WTC11 (cell line): ENCODE results near the gene GNAS. TPM values are rescaled to one million over a fixed set of nuclear protein-coding genes. Genes with fewer than 3 reads are reported as not detected.

ENCODE experiments used
- ATF1 ChIP-seq: sonication (generic); formaldehyde crosslinking; IDR thresholded peaks from 2 replicates; pipeline ENCODE4 v1.8.1; 2023; ENCODE audit warnings: mild to moderate bottlenecking, moderate library complexity, missing genetic modification reagents
- ATF6 ChIP-seq: sonication (generic); formaldehyde crosslinking; IDR thresholded peaks from 2 replicates; pipeline ENCODE4 v1.8.1; 2023; ENCODE audit warnings: mild to moderate bottlenecking, missing genetic modification reagents
- EMX1 ChIP-seq: fragments of 250-450 bp; sonication (Bioruptor Pico); IDR thresholded peaks from 2 replicates; pipeline ENCODE4 v1.8.0; 2021; ENCODE audit warnings: mild to moderate bottlenecking
- FOXK1 ChIP-seq: sonication (generic); formaldehyde crosslinking; IDR thresholded peaks from 2 replicates; pipeline ENCODE4 v1.8.0; 2022; ENCODE audit warnings: mild to moderate bottlenecking, moderate library complexity, missing genetic modification reagents
- FOXP1 ChIP-seq: sonication (generic); formaldehyde crosslinking; IDR thresholded peaks from 2 replicates; pipeline ENCODE4 v1.8.0; 2022; ENCODE audit warnings: missing genetic modification reagents, mild to moderate bottlenecking, moderate library complexity, borderline replicate concordance
- GRHL2 ChIP-seq: fragments of 250-450 bp; sonication (Bioruptor Pico); IDR thresholded peaks from 2 replicates; pipeline ENCODE4 v1.8.0; 2022; ENCODE audit warnings: mild to moderate bottlenecking, moderate library complexity; ENCODE audit not compliant: insufficient replicate concordance, severe bottlenecking
- GTF2I ChIP-seq: fragments of 250-450 bp; sonication (Bioruptor Pico); conservative IDR thresholded peaks from 2 replicates; pipeline ENCODE4 v1.4.0; 2021; ENCODE audit warnings: mild to moderate bottlenecking
- IRF2 ChIP-seq: sonication (generic); formaldehyde crosslinking; IDR thresholded peaks from 2 replicates; pipeline ENCODE4 v1.8.0; 2022; ENCODE audit warnings: low read depth, missing genetic modification reagents, borderline replicate concordance
- JAZF1 ChIP-seq: fragments of 250-450 bp; sonication (Bioruptor Pico); IDR thresholded peaks from 2 replicates; pipeline ENCODE4 v1.9.0; 2021; ENCODE audit warnings: moderate library complexity, mild to moderate bottlenecking, inconsistent platforms
- JUN ChIP-seq: sonication (generic); formaldehyde crosslinking; IDR thresholded peaks from 2 replicates; pipeline ENCODE4 v1.8.0; 2023; ENCODE audit warnings: mild to moderate bottlenecking, missing genetic modification reagents
- MLX ChIP-seq: sonication (generic); formaldehyde crosslinking; IDR thresholded peaks from 2 replicates; pipeline ENCODE4 v1.8.1; 2023; ENCODE audit warnings: mild to moderate bottlenecking, missing genetic modification reagents, moderate library complexity
- MXD4 ChIP-seq: fragments of 250-450 bp; sonication (Bioruptor Pico); IDR thresholded peaks from 2 replicates; pipeline ENCODE4 v1.8.0; 2021; ENCODE audit warnings: mild to moderate bottlenecking, moderate library complexity, borderline replicate concordance
- NFATC4 ChIP-seq: fragments of 250-450 bp; sonication (Bioruptor Pico); IDR thresholded peaks from 2 replicates; pipeline ENCODE4 v1.9.0; 2021; ENCODE audit warnings: mild to moderate bottlenecking
- NR2C2 ChIP-seq: sonication (generic); formaldehyde crosslinking; IDR thresholded peaks from 2 replicates; pipeline ENCODE4 v1.8.0; 2022; ENCODE audit warnings: mild to moderate bottlenecking, missing genetic modification reagents
- OVOL2 ChIP-seq: fragments of 250-450 bp; sonication (Bioruptor Pico); IDR thresholded peaks from 2 replicates; pipeline ENCODE4 v1.9.0; 2021; ENCODE audit warnings: mild to moderate bottlenecking, borderline replicate concordance
- SMAD4 ChIP-seq: sonication (generic); formaldehyde crosslinking; IDR thresholded peaks from 2 replicates; pipeline ENCODE4 v1.8.0; 2022; ENCODE audit warnings: mild to moderate bottlenecking, missing genetic modification reagents
- TCF7 ChIP-seq: sonication (generic); formaldehyde crosslinking; IDR thresholded peaks from 2 replicates; pipeline ENCODE4 v1.8.0; 2022; ENCODE audit warnings: mild to moderate bottlenecking, low read depth, missing genetic modification reagents, moderate library complexity
- TEAD4 ChIP-seq: sonication (generic); formaldehyde crosslinking; IDR thresholded peaks from 2 replicates; pipeline ENCODE4 v1.8.0; 2022; ENCODE audit warnings: mild to moderate bottlenecking, missing genetic modification reagents
- ZBTB21 ChIP-seq: sonication (generic); formaldehyde crosslinking; IDR thresholded peaks from 2 replicates; pipeline ENCODE4 v1.8.1; 2023; ENCODE audit warnings: mild to moderate bottlenecking, missing genetic modification reagents, borderline replicate concordance
- ZMAT4 ChIP-seq: fragments of 250-450 bp; sonication (Bioruptor Pico); IDR thresholded peaks from 2 replicates; pipeline ENCODE4 v1.9.0; 2021; ENCODE audit warnings: mild to moderate bottlenecking
- ZNF121 ChIP-seq: sonication (generic); formaldehyde crosslinking; IDR thresholded peaks from 2 replicates; pipeline ENCODE4 v1.8.0; 2023; ENCODE audit warnings: missing genetic modification reagents
- ZNF138 ChIP-seq: sonication (generic); formaldehyde crosslinking; conservative IDR thresholded peaks from 2 replicates; pipeline ENCODE4 v1.8.1; 2022; ENCODE audit warnings: mild to moderate bottlenecking, moderate library complexity, missing genetic modification reagents
- ZNF232 ChIP-seq: sonication (generic); formaldehyde crosslinking; IDR thresholded peaks from 2 replicates; pipeline ENCODE4 v1.8.0; 2022; ENCODE audit warnings: mild to moderate bottlenecking, missing genetic modification reagents
- ZNF281 ChIP-seq: sonication (generic); formaldehyde crosslinking; IDR thresholded peaks from 2 replicates; pipeline ENCODE4 v1.8.0; 2023; ENCODE audit warnings: mild to moderate bottlenecking, missing genetic modification reagents
- ZNF396 ChIP-seq: fragments of 250-450 bp; sonication (Bioruptor Pico); IDR thresholded peaks from 2 replicates; pipeline ENCODE4 v1.8.0; 2021; ENCODE audit warnings: mild to moderate bottlenecking, moderate library complexity, borderline replicate concordance
- ZNF425 ChIP-seq: fragments of 250-450 bp; sonication (Bioruptor Pico); conservative IDR thresholded peaks from 2 replicates; pipeline ENCODE4 v1.9.0; 2021; ENCODE audit warnings: mild to moderate bottlenecking
- ZNF532 ChIP-seq: fragments of 250-450 bp; sonication (Bioruptor Pico); IDR thresholded peaks from 2 replicates; pipeline ENCODE4 v1.9.0; 2021; ENCODE audit warnings: mild to moderate bottlenecking, borderline replicate concordance
- total RNA-seq: library from RNA; stranded (reverse); gene quantifications from 3 replicates; pipeline ENCODE4 v1.2.3, GENCODE V29; 2021

Gene GNAS
- total RNA-seq, 1 experiment from 2014 or later, result 868 TPM

- TF ChIP-seq MLX (CRISPR knock-in tag) (no peak), NR2C2 (CRISPR knock-in tag) (no peak), MXD4 (CRISPR knock-in tag) (no peak), JAZF1 (CRISPR knock-in tag) (no peak), ZNF138 (no peak), ZNF121 (CRISPR knock-in tag) (no peak), ATF6 (CRISPR knock-in tag) (no peak), ZNF396 (no peak), ATF1 (0 out of 2 replicates have a peak, but pooled peaks have one; percentile 22), SMAD4 (CRISPR knock-in tag) (no peak), IRF2 (CRISPR knock-in tag) (no peak), ZNF532 (CRISPR knock-in tag) (no peak), TEAD4 (CRISPR knock-in tag) (no peak), GRHL2 (no peak), FOXP1 (CRISPR knock-in tag) (peak; percentile 56; the same call in 1 of the 2 replicates), OVOL2 (CRISPR knock-in tag) (no peak), ZBTB21 (CRISPR knock-in tag) (no peak), ZNF425 (CRISPR knock-in tag) (no peak), ZMAT4 (no peak), GTF2I (CRISPR knock-in tag) (no peak), FOXK1 (CRISPR knock-in tag) (no peak), JUN (CRISPR knock-in tag) (no peak), ZNF232 (CRISPR knock-in tag) (0 out of 2 replicates have a peak, but pooled peaks have one; percentile 44), ZNF281 (no peak), NFATC4 (CRISPR knock-in tag) (no peak), EMX1 (CRISPR knock-in tag) (no peak), TCF7 (no peak; the same call in 1 of the 2 replicates)
Measured at GRCh38 chr20:58890518-58891085, 38.1 kb downstream of the GNAS start (continued).
